Endodermal cell (in vitro differentiated cells): ENCODE data around the gene GRIA3. TPM values are rescaled to one million over a fixed set of nuclear protein-coding genes. Genes with fewer than 3 reads are reported as not detected.

Source experiments
- DNase-seq: peaks from one replicate; pipeline ENCODE4 v3.0.0-alpha.2; 2017
- H3K27ac ChIP-seq: 2 replicates; pipeline ENCODE4 v1.5.1; 2013; ENCODE audit warnings: mild to moderate bottlenecking, low read depth, low read length, moderate library complexity
- H3K27me3 ChIP-seq: 2 replicates; pipeline ENCODE4 v1.6.1; 2013; ENCODE audit warnings: mild to moderate bottlenecking, low read length, moderate library complexity; ENCODE audit not compliant: insufficient read depth, control insufficient read depth, poor library complexity, severe bottlenecking
- H3K36me3 ChIP-seq: 2 replicates; pipeline ENCODE4 v1.7.0; 2013; ENCODE audit warnings: mild to moderate bottlenecking, low read length, moderate library complexity; ENCODE audit not compliant: control insufficient read depth, insufficient read depth
- H3K4me1 ChIP-seq: one replicate; pipeline ENCODE4 v1.7.0; 2013; ENCODE audit warnings: low read length; ENCODE audit not compliant: control insufficient read depth, insufficient read depth
- H3K4me3 ChIP-seq: 2 replicates; pipeline ENCODE4 v1.5.1; 2013; ENCODE audit warnings: mild to moderate bottlenecking, low read length, moderate library complexity
- H3K9ac ChIP-seq: 2 replicates; pipeline ENCODE4 v1.6.1; 2013; ENCODE audit warnings: mild to moderate bottlenecking, low read length, moderate library complexity; ENCODE audit not compliant: poor library complexity, severe bottlenecking; ENCODE audit errors: extremely low read depth
- H3K9me3 ChIP-seq: 2 replicates; pipeline ENCODE4 v1.6.1; 2013; ENCODE audit warnings: mild to moderate bottlenecking, low read length, moderate library complexity; ENCODE audit not compliant: control insufficient read depth
- H3K27ac Mint-ChIP-seq: 2 replicates; pipeline ENCODE4 v1.8.0; 2020; ENCODE audit warnings: mixed read lengths
- H3K27me3 Mint-ChIP-seq: 2 replicates; pipeline ENCODE4 v1.8.0; 2021; ENCODE audit warnings: mild to moderate bottlenecking, mixed read lengths; ENCODE audit not compliant: insufficient read depth
- H3K36me3 Mint-ChIP-seq: 2 replicates; pipeline ENCODE4 v1.8.0; 2020; ENCODE audit warnings: low read depth, mixed read lengths
- H3K4me1 Mint-ChIP-seq: 2 replicates; pipeline ENCODE4 v1.8.0; 2020; ENCODE audit warnings: mixed read lengths
- H3K4me3 Mint-ChIP-seq: 2 replicates; pipeline ENCODE4 v1.8.0; 2020; ENCODE audit warnings: mild to moderate bottlenecking, moderate library complexity, mixed read lengths
- H3K9me3 Mint-ChIP-seq: 2 replicates; pipeline ENCODE4 v1.8.0; 2020; ENCODE audit warnings: mild to moderate bottlenecking, mixed read lengths
- CTCF ChIP-seq: fragments of 200-600 bp; sonication (generic); conservative IDR thresholded peaks from 2 replicates; pipeline ENCODE4 v1.5.0; 2021; ENCODE audit warnings: antibody characterized with exemption, mild to moderate bottlenecking
- WGBS, 2 experiments: methylation state at CpG; one replicate each; pipeline versions ENCODE4 v1.1.5 to v1.1.7; 2013; ENCODE audit warnings: missing lambda C conversion rate in 2 of 2, mixed read lengths in 1 of 2; ENCODE audit not compliant: insufficient coverage in 1 of 2, insufficient read length in 1 of 2; 5-methylcytosine and 5-hydroxymethylcytosine counted together
- total RNA-seq, 2 donors: library from RNA; stranded (reverse); fragmentation: NEBNext Ultra II Directional in 1 of 2; extraction: Animal tissue kit (Norgen Biotek cat#: 25700) in 1 of 2; gene quantifications; 2 replicates in 1 of 2; 3 replicates in 1 of 2; pipeline ENCODE4 v1.2.1, GENCODE V29; 2021

The GRIA3 gene
- total RNA-seq, 2 donors from 2014 or later, result 5.7 to 12.2 TPM

GRCh38 chrX:123157586-123157985, 26.5 kb upstream of the GRIA3 start:
- Histone ChIP-seq H3K27me3 (no peaks in the 10 kb centered on the region), H3K9ac (no peak overlapping the region), H3K4me1 (no peaks in the 10 kb centered on the region), H3K36me3 (no peaks in the 10 kb centered on the region), H3K4me3 (no peak overlapping the region), H3K9me3 (no peaks in the 10 kb centered on the region), H3K27ac (no peak overlapping the region)
- Mint-ChIP-seq H3K36me3 (no peaks in the 10 kb centered on the region), H3K9me3 (peaks cover 56% of the 10 kb centered on the region), H3K4me3 (no peak overlapping the region), H3K27ac (no peak overlapping the region), H3K27me3 (no peaks in the 10 kb centered on the region), H3K4me1 (no peaks in the 10 kb centered on the region)
- 90 to 96% methylated on average over 2 of the region's 3 CpGs for WGBS, 2 experiments
- no peak for TF ChIP-seq CTCF
- no peak for DNase-seq

GRCh38 chrX:123159403-123159802, 24.7 kb upstream of the GRIA3 start:
- Mint-ChIP-seq H3K36me3 (no peaks in the 10 kb centered on the region), H3K9me3 (peaks cover 58% of the 10 kb centered on the region), H3K4me1 (no peaks in the 10 kb centered on the region), H3K27me3 (no peaks in the 10 kb centered on the region), H3K4me3 (no peak overlapping the region), H3K27ac (no peak overlapping the region)
- H3K9ac ChIP-seq, result no peak overlapping the region
- no peak for TF ChIP-seq CTCF
- WGBS, 2 experiments, result 96 to 100% methylated on average over 1 to 3 of the region's 4 CpGs
- no peak overlapping the region for H3K4me3 ChIP-seq
- DNase-seq, result no peak
- H3K27me3 ChIP-seq, result no peaks in the 10 kb centered on the region
- no peaks in the 10 kb centered on the region for H3K36me3 ChIP-seq
- no peaks in the 10 kb centered on the region for H3K4me1 ChIP-seq
- H3K27ac ChIP-seq, result no peak overlapping the region
- no peaks in the 10 kb centered on the region for H3K9me3 ChIP-seq

GRCh38 chrX:123167621-123168020, 16.5 kb upstream of the GRIA3 start:
- H3K27ac Mint-ChIP-seq, result no peak overlapping the region
- no peak for TF ChIP-seq CTCF
- H3K9me3 Mint-ChIP-seq, result peaks cover 34% of the 10 kb centered on the region
- no peak overlapping the region for H3K27ac ChIP-seq
- no peak for DNase-seq
- no peaks in the 10 kb centered on the region for H3K4me1 ChIP-seq
- H3K4me3 ChIP-seq, result no peak overlapping the region
- no peaks in the 10 kb centered on the region for H3K4me1 Mint-ChIP-seq
- H3K9ac ChIP-seq, result no peak overlapping the region
- H3K27me3 ChIP-seq, result no peaks in the 10 kb centered on the region
- H3K4me3 Mint-ChIP-seq, result no peak overlapping the region
- H3K36me3 ChIP-seq, result no peaks in the 10 kb centered on the region
- H3K36me3 Mint-ChIP-seq, result no peaks in the 10 kb centered on the region
- H3K9me3 ChIP-seq, result no peaks in the 10 kb centered on the region
- no peaks in the 10 kb centered on the region for H3K27me3 Mint-ChIP-seq
